Stomach smooth muscle (tissue), 2 donors: ENCODE measurements around the gene RBM33.

Experiments used
- H3K27ac ChIP-seq: one replicate; pipeline ENCODE4 v1.7.0; 2013; ENCODE audit warnings: mild to moderate bottlenecking, low read length, inconsistent platforms
- H3K27me3 ChIP-seq, 2 donors: one replicate each; pipeline ENCODE4 v1.7.0; 2013; ENCODE audit warnings: low read length in 2 of 2; ENCODE audit not compliant: insufficient read depth in 2 of 2, control insufficient read depth in 1 of 2
- H3K36me3 ChIP-seq, 2 donors: one replicate each; pipeline ENCODE4 v1.7.0; 2013; ENCODE audit warnings: low read length in 2 of 2; ENCODE audit not compliant: control insufficient read depth in 2 of 2, insufficient read depth in 2 of 2
- H3K4me1 ChIP-seq: one replicate; pipeline ENCODE4 v1.7.0; 2013; ENCODE audit warnings: low read length; ENCODE audit not compliant: control insufficient read depth, insufficient read depth
- H3K4me3 ChIP-seq, 2 donors: one replicate each; pipeline ENCODE4 v1.7.0; 2013; ENCODE audit warnings: low read length in 2 of 2
- H3K9ac ChIP-seq, 2 donors: one replicate each; pipeline ENCODE4 v1.7.0; 2013; ENCODE audit warnings: low read length in 2 of 2, mild to moderate bottlenecking in 1 of 2
- H3K9me3 ChIP-seq, 2 donors: one replicate each; pipeline ENCODE4 v1.7.0; 2013; ENCODE audit warnings: low read length in 2 of 2; ENCODE audit not compliant: control insufficient read depth in 2 of 2
- donor health status: healthy.
- donor health status: Pancreatic carcinoma.

Gene RBM33

DNA sequence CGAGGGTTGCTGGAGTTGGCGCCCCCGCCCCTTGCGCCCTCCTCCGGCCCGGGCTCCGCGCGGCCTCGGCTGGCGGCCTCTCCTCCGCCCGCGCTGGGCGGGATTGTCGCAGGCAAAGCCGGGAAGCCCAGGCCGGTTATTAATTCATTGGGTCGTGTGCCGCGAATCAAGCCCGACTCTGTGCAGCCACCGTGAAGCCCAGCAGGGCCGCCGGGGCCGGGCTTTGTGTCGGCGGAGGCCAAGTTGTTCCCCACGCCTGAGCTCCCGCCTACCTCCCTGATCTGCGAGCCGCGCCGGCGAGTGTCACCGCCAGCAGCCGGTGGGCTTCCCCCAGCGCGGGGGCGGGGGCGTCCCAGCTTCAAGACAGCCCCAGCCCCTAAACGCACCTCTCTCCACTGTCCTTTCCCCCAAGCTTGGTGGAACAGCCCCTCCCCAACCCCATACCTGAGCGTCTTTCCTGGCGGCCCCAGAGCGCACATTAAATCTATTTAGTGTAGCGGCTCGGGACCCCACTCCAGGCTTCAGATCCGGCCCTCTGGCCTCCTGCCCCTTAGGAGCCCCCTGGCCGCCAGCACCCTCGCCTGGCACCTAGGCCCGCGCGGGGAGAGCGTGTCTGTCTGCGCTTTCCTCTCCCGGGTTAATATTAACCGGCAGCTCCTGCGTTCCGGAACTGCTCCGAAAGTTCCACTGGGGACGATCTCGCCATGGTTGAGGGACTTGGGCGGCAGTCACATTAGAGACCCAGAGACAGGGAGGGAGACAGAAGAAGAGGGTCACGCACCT, 164.3 kb downstream of the RBM33 start:
- no peak overlapping the region for H3K27ac ChIP-seq
- H3K9me3 ChIP-seq: no peaks in the 10 kb centered on the region
- no peak overlapping the region for H3K9ac ChIP-seq
- peaks cover 61 to 94% of the 10 kb centered on the region in 2 donors for H3K27me3 ChIP-seq
- H3K4me1 ChIP-seq: peaks cover 49% of the 10 kb centered on the region
- H3K36me3 ChIP-seq: no peaks in the 10 kb centered on the region
- H3K4me3 ChIP-seq: peak overlapping the region in 1 of 2 donors; percentile 15

- Histone ChIP-seq H3K4me1 (peaks cover 46% of the 10 kb centered on the region), H3K4me3 (peak overlapping the region; percentile 15 to 25), H3K27ac (no peak overlapping the region), H3K36me3 (no peaks in the 10 kb centered on the region), H3K9ac (no peak overlapping the region), H3K27me3 (peaks cover 64 to 94% of the 10 kb centered on the region in 2 donors), H3K9me3 (no peaks in the 10 kb centered on the region)
These were observed 165.0 kb downstream of the RBM33 start for GRCh38 chr7:155809332-155809946.

GRCh38 chr7:155809947-155810769, 165.7 kb downstream of the RBM33 start:
- Histone ChIP-seq H3K36me3 (no peaks in the 10 kb centered on the region), H3K27ac (no peak overlapping the region), H3K4me1 (peaks cover 41% of the 10 kb centered on the region), H3K9me3 (no peaks in the 10 kb centered on the region), H3K4me3 (no peak overlapping the region), H3K9ac (no peak overlapping the region), H3K27me3 (peaks cover 66 to 86% of the 10 kb centered on the region in 2 donors)

DNA sequence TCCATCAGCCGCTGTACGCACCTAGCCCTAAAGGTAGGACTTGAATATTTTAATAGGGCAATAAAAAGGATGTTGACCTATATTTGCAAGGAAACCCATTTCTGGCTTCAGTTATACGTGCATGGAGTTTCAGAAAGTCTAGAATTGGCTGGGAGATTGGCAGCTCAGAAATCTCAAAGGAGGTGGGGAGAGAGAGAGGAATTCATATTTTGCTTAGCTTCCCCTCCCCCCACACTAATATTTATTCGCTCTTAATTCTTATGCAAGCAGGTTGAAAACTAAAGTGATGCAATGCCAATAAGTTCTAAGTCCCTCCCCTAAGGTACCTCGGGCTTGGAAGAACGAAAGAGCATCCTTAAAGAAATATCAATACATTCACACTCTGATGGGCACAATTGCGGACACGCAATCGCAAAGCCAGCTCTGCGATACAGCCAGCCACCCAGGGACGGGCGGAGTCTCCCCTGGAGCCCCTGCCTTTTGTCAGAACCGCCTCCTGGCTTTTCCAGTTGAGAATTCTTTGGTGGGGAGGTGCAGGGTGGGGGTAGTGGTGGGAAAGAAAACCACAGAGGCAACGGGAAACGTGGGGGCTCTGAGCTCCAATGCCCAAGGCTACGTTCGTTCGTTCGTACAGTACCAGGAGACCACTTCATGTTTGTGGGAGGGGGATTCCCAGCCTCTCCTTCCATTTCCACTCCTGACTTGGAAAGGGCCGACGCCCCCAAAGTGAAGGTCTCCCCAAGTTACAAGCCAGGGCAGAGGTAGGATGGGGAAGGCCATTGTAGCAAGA, 166.5 kb downstream of the RBM33 start:
- no peaks in the 10 kb centered on the region for H3K9me3 ChIP-seq
- no peak overlapping the region for H3K4me3 ChIP-seq
- no peak overlapping the region for H3K9ac ChIP-seq
- peaks cover 67 to 81% of the 10 kb centered on the region in 2 donors for H3K27me3 ChIP-seq
- no peak overlapping the region for H3K27ac ChIP-seq
- peaks cover 33% of the 10 kb centered on the region for H3K4me1 ChIP-seq
- H3K36me3 ChIP-seq: no peaks in the 10 kb centered on the region

- no peak overlapping the region for H3K4me3 ChIP-seq
- H3K27me3 ChIP-seq: peaks cover 64 to 80% of the 10 kb centered on the region in 2 donors
These were observed 167.1 kb downstream of the RBM33 start for GRCh38 chr7:155811560-155811894.

GRCh38 chr7:155811895-155812761, 167.7 kb downstream of the RBM33 start, which contains the start of gene SHH:
TSS of gene SHH (minus strand) at chr7:155812463. CDS start at chr7:155812122, 341 bp downstream.
- H3K4me3 ChIP-seq: no peak within 1 kb of the TSS
- H3K4me1 ChIP-seq: peaks cover 27% of the 10 kb centered on the region

More at GRCh38 chr7:155811560-155811894, 167.1 kb downstream of the RBM33 start:
- Histone ChIP-seq H3K36me3 (no peaks in the 10 kb centered on the region), H3K4me1 (peaks cover 27% of the 10 kb centered on the region), H3K27ac (no peak overlapping the region), H3K9me3 (no peaks in the 10 kb centered on the region), H3K9ac (no peak overlapping the region)

GRCh38 chr7:155813125-155813524, 168.7 kb downstream of the RBM33 start:
- H3K27me3 ChIP-seq: peaks cover 50 to 69% of the 10 kb centered on the region in 2 donors
- no peak overlapping the region for H3K4me3 ChIP-seq

More at GRCh38 chr7:155811895-155812761, 167.7 kb downstream of the RBM33 start, which contains the start of gene SHH:
- Histone ChIP-seq H3K9ac (no peak within 1 kb of the TSS), H3K27ac (no peak within 1 kb of the TSS), H3K27me3 (peaks cover 58 to 77% of the 10 kb centered on the region in 2 donors), H3K9me3 (no peaks in the 10 kb centered on the region), H3K36me3 (no peaks in the 10 kb centered on the region)

DNA sequence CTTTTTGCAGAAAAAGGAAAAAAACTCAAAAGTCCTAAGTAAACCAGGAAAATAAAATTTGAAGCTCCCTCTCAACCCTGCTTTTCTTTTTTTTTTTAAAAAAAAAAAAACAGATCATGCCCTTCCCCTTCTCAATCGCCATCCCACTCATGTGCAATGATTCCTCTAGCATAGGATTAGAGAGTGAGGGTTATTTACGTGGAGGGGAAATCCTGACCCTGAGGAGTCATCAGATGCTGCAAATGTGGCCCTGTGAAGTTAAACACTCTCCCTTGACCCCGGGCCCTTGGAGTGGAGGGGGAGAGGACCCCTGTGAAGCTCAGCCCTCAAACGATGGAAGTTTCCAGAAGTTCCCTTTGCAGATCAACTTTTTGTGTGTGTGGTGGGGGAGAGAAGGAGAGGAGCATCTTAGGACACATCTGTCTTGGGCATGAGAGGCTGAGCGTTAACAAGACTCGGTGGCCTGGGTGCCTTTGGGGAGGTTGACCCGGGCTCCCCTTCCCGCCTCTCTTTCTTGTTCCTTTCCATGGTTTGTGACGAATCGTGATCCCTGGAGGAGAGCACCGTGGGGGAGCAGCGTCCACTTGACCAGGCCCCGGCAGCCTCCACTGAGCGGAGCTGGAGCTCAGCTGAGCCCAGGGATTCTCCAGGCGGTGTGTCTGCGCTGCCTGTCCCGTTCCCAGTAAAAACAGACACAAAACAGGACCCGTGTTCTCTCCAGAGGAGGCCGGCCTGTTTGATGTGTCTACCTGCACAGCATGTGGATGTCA, 169.3 kb downstream of the RBM33 start:
- H3K27me3 ChIP-seq: peaks cover 49 to 63% of the 10 kb centered on the region in 2 donors
- H3K9ac ChIP-seq: no peak overlapping the region
- no peak overlapping the region for H3K4me3 ChIP-seq
- H3K9me3 ChIP-seq: no peaks in the 10 kb centered on the region
- no peaks in the 10 kb centered on the region for H3K36me3 ChIP-seq
- H3K27ac ChIP-seq: no peak overlapping the region
- peaks cover 23% of the 10 kb centered on the region for H3K4me1 ChIP-seq

More at GRCh38 chr7:155813125-155813524, 168.7 kb downstream of the RBM33 start:
- no peaks in the 10 kb centered on the region for H3K9me3 ChIP-seq
- no peak overlapping the region for H3K27ac ChIP-seq
- no peak overlapping the region for H3K9ac ChIP-seq
- no peaks in the 10 kb centered on the region for H3K36me3 ChIP-seq
- H3K4me1 ChIP-seq: peaks cover 27% of the 10 kb centered on the region
